IPS-18a (cell line): ENCODE data around the gene PRKG1.
"Not testable (repeated sequence)": the region's sequence is repeated elsewhere in the genome, so short reads cannot be mapped to it uniquely, and the experiment has no call there.

Experiments used
- H3K27ac ChIP-seq: one replicate; pipeline ENCODE4 v1.5.1; 2013; ENCODE audit warnings: low read length
- H3K27me3 ChIP-seq: one replicate; pipeline ENCODE4 v1.6.1; 2013; ENCODE audit warnings: mild to moderate bottlenecking, low read length; ENCODE audit not compliant: control insufficient read depth, insufficient read depth
- H3K36me3 ChIP-seq: one replicate; pipeline ENCODE4 v1.6.1; 2013; ENCODE audit warnings: low read depth, low read length; ENCODE audit not compliant: control insufficient read depth
- H3K4me1 ChIP-seq: one replicate; pipeline ENCODE4 v1.6.1; 2013; ENCODE audit warnings: low read depth, low read length; ENCODE audit not compliant: control insufficient read depth
- H3K4me3 ChIP-seq: one replicate; pipeline ENCODE4 v1.5.1; 2013; ENCODE audit warnings: low read length
- H3K9ac ChIP-seq: one replicate; pipeline ENCODE4 v1.6.1; 2013; ENCODE audit warnings: mild to moderate bottlenecking, low read length, moderate library complexity
- H3K9me3 ChIP-seq: one replicate; pipeline ENCODE4 v1.6.1; 2013; ENCODE audit warnings: low read depth, low read length; ENCODE audit not compliant: control insufficient read depth

The PRKG1 gene

GRCh38 chr10:51427758-51428157 is 353.5 kb downstream of the PRKG1 start:
- H3K9me3 ChIP-seq: no peaks in the 10 kb centered on the region
- no peak overlapping the region for H3K27ac ChIP-seq
- H3K4me3 ChIP-seq: no peak overlapping the region
- H3K9ac ChIP-seq: no peak overlapping the region
- no peaks in the 10 kb centered on the region for H3K4me1 ChIP-seq
- no peaks in the 10 kb centered on the region for H3K27me3 ChIP-seq
- H3K36me3 ChIP-seq: no peaks in the 10 kb centered on the region

DNA sequence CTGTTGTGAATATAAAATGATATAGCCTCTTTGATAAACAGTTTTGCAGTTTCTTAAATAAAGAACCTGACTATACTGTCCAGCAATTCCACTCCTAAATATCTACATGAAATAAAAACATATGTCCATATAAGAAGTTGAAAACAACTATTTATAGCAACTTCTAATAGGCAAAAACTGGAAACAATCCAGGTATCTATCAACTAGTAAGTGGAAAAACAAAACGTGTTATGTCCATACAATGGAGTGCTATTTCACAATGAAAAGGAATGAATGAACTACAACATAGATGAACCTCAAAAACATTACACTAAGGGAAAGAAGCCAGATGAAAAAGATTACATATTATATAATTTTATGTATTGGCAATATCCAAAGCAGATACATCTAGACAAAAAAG is 356.2 kb downstream of the PRKG1 start:
- Histone ChIP-seq H3K4me3 (no peak overlapping the region), H3K9me3 (no peaks in the 10 kb centered on the region), H3K27ac (no peak overlapping the region), H3K4me1 (no peaks in the 10 kb centered on the region), H3K36me3 (no peaks in the 10 kb centered on the region), H3K9ac (no peak overlapping the region), H3K27me3 (no peaks in the 10 kb centered on the region)

DNA sequence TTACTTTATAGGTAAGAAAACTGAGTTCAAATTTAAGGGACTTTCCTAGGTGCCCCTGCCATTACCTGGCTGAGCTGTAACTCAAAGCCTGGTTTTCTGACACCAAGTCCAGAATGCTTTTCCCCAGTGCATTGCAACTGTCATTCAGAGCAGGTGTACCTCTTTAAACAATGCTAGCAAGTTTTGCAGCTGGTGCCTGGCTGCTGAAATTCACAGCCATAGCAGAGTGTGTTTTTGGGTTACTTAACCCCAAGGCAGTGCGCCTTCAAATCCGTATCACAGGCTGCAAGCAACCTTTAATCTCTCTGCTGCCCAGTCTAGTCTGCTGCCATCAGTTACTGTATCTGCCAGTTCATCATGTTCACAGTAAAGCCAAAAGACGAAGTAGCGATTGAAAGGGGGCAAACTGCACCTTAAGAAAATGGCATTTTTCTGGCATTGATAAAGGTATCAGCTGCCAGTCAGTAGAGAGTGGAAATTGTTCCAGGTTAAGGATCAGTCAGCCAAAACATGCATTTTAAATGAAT is 359.7 kb downstream of the PRKG1 start:
- H3K27me3 ChIP-seq: no peaks in the 10 kb centered on the region
- no peak overlapping the region for H3K27ac ChIP-seq
- H3K36me3 ChIP-seq: no peaks in the 10 kb centered on the region
- no peaks in the 10 kb centered on the region for H3K4me1 ChIP-seq
- H3K9ac ChIP-seq: no peak overlapping the region
- no peaks in the 10 kb centered on the region for H3K9me3 ChIP-seq
- H3K4me3 ChIP-seq: no peak overlapping the region

DNA sequence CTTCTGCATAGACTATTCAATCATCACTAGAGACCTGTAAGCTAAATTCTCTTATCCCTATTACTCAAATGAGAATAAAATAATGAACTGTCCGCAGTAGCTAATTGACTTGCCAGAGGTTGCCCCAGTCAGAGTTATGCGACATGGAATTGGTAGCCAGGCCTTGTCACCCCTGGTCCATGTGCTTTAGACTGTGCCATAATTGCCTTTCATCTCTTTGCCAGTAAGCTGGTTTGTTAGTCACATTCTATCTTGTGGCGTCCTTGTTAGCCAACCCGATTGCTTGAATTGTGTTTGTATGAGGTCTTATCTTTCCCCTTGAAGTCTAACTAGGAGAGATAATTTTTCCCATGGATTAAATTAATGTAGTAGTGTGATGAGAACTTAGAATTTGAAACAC is 362.5 kb downstream of the PRKG1 start:
- Histone ChIP-seq H3K27ac (no peak overlapping the region), H3K4me3 (no peak overlapping the region), H3K9me3 (no peaks in the 10 kb centered on the region), H3K36me3 (no peaks in the 10 kb centered on the region), H3K9ac (no peak overlapping the region), H3K4me1 (no peaks in the 10 kb centered on the region), H3K27me3 (no peaks in the 10 kb centered on the region)

DNA sequence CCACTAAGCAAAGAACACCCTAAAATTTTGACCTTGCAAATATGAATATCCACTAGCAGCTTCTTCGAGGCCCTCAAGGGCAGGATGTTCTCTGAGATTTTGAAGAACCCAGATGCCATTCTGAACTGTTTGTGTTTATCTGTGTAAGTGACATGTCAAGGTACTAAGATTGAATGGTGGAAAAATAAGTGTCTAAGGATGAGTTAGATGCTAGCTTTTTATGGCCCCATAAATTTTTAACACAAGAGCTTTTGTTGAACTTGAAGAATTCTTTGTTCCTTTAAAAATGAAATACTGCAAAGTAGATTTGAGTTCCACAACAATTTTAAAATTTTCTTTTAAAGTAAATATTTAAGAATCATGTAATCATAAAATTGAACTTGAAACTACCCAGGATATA is 365.4 kb downstream of the PRKG1 start:
- H3K9ac ChIP-seq: no peak overlapping the region
- H3K36me3 ChIP-seq: no peaks in the 10 kb centered on the region
- H3K4me3 ChIP-seq: no peak overlapping the region
- no peaks in the 10 kb centered on the region for H3K9me3 ChIP-seq
- no peak overlapping the region for H3K27ac ChIP-seq
- no peaks in the 10 kb centered on the region for H3K4me1 ChIP-seq
- H3K27me3 ChIP-seq: no peaks in the 10 kb centered on the region

DNA sequence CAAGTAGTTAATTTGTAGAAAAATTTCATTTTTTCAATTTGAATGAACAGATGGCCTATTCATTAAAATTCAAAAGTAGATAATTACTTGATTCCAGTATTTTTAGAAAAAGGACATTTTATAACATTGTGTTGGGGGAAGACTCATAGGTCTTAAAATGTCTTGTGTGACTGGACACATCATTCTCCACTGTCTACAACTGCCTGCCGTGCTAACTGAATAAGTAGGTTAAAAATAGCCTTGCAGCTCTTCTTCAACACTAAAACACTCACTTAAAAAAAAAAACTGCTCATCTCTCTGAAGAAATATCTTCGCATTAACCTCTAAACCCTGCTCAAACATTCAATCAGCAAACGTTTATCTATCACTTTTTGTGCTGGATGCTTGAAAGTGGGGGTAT is 371.3 kb downstream of the PRKG1 start:
- Histone ChIP-seq H3K4me3 (no peak overlapping the region), H3K9ac (no peak overlapping the region), H3K27me3 (no peaks in the 10 kb centered on the region), H3K9me3 (no peaks in the 10 kb centered on the region), H3K27ac (no peak overlapping the region), H3K4me1 (no peaks in the 10 kb centered on the region), H3K36me3 (no peaks in the 10 kb centered on the region)

- H3K36me3 ChIP-seq: no peaks in the 10 kb centered on the region
- H3K9me3 ChIP-seq: no peaks in the 10 kb centered on the region
- H3K27me3 ChIP-seq: no peaks in the 10 kb centered on the region
- no peak overlapping the region for H3K27ac ChIP-seq
- no peak overlapping the region for H3K9ac ChIP-seq
- H3K4me3 ChIP-seq: no peak overlapping the region
- H3K4me1 ChIP-seq: no peaks in the 10 kb centered on the region
Measured at GRCh38 chr10:51447119-51447518, 372.8 kb downstream of the PRKG1 start.

DNA sequence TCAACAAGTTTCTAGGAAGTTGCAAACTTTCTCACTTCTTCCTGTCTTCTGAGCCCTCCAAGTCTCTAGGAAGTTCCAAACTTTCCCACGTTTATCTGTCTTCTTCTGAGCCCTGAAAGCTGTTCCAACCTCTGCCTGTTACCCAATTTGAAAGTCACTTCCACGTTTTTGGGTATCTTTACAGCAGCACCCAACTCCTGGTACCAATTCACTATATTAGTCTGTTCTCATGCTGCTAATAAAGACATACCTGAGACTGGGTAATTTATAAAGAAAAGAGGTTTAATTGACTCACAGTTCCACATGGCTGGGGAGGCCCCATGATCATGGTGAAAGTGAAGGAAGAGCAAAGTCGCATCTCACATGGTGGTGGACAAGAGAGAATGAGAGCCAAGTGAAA is 381.5 kb downstream of the PRKG1 start:
- not testable (repeated sequence) for H3K27ac ChIP-seq, H3K9ac ChIP-seq, H3K36me3 ChIP-seq, H3K4me1 ChIP-seq, H3K9me3 ChIP-seq, H3K4me3 ChIP-seq, H3K27me3 ChIP-seq

GRCh38 chr10:51459476-51459875 is 385.2 kb downstream of the PRKG1 start:
- Histone ChIP-seq H3K9me3 (peaks cover 4% of the 10 kb centered on the region), H3K27ac (no peak overlapping the region), H3K4me3 (no peak overlapping the region), H3K4me1 (no peaks in the 10 kb centered on the region), H3K36me3 (no peaks in the 10 kb centered on the region), H3K9ac (no peak overlapping the region), H3K27me3 (no peaks in the 10 kb centered on the region)

DNA sequence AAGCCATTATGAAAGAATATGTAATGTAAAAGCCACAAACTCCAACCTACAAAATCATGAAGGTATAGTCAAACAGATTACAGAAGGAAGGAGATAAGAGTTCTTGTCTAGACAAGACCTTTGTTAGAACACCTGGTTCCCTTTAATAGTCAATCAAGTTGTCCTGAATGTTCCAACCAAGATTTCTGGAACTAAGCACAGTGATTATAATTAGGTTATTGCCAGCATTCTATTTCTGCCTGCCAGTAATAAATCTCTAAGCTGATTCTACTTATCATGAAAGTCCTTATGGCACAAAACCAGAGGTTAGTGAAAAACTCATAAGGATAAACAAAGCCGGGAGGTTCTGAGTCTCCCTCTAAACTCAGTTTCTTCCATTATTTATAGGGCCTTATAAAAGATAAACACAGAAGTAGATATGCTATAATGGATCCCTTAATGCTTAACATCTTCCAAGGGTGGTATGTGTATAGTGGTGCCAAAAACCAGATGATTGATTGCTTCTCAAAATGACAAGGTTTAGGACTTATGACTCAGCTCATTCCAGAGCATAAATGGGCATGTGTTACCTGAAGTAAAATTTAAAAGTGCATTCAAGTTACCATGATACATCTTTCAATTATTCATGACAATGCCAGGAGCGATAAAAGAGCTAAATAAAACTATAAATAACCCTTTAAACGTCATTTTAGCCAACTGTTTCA is 387.9 kb downstream of the PRKG1 start:
- no peaks in the 10 kb centered on the region for H3K27me3 ChIP-seq
- no peaks in the 10 kb centered on the region for H3K9me3 ChIP-seq
- H3K4me3 ChIP-seq: no peak overlapping the region
- H3K36me3 ChIP-seq: no peaks in the 10 kb centered on the region
- no peak overlapping the region for H3K27ac ChIP-seq
- H3K9ac ChIP-seq: no peak overlapping the region
- H3K4me1 ChIP-seq: no peaks in the 10 kb centered on the region

DNA sequence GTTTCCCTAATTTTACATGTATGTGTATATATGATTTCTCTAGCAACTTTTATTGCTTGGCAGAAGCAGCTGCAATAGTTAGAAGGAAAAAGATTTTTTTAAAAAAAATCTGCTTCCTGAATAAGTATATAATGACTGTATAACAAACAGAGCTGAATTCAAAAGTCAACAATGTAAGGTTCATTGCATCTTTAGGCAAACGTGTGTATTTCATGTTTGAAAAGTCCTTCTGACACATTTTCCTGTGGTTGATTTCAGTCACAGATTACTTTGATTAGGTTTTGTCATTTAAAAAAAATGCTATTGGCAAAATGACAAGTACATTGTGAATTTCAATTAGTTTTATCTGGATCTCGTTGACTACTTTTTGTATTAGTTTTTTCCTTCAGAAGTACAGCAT is 394.1 kb downstream of the PRKG1 start:
- H3K9ac ChIP-seq: no peak overlapping the region
- no peaks in the 10 kb centered on the region for H3K4me1 ChIP-seq
- H3K4me3 ChIP-seq: no peak overlapping the region
- no peak overlapping the region for H3K27ac ChIP-seq
- no peaks in the 10 kb centered on the region for H3K36me3 ChIP-seq
- no peaks in the 10 kb centered on the region for H3K27me3 ChIP-seq
- H3K9me3 ChIP-seq: no peaks in the 10 kb centered on the region

GRCh38 chr10:51469686-51470085 is 395.4 kb downstream of the PRKG1 start:
- no peak overlapping the region for H3K4me3 ChIP-seq
- H3K9ac ChIP-seq: no peak overlapping the region
- no peaks in the 10 kb centered on the region for H3K27me3 ChIP-seq
- no peak overlapping the region for H3K27ac ChIP-seq
- no peaks in the 10 kb centered on the region for H3K4me1 ChIP-seq
- H3K36me3 ChIP-seq: no peaks in the 10 kb centered on the region
- no peaks in the 10 kb centered on the region for H3K9me3 ChIP-seq
